Upper lobe of right lung (tissue), 1 donor: ENCODE measurements around the gene MAP4K1. TPM values are rescaled to one million over a fixed set of nuclear protein-coding genes. Genes with fewer than 3 reads are reported as not detected.

ENCODE experiments used
- ATAC-seq: fragments of 200-7000 bp; cut with Tn5 transposase; one replicate; pipeline ENCODE4 v1.9.1; 2020; ENCODE audit warnings: mild to moderate bottlenecking, moderate library complexity
- DNase-seq: peaks from one replicate; pipeline ENCODE4 v3.0.0-alpha.2; 2020
- H3K27ac ChIP-seq: fragments of 200-600 bp; one replicate; pipeline ENCODE4 v1.8.0; 2022
- H3K27me3 ChIP-seq: fragments of 200-600 bp; one replicate; pipeline ENCODE4 v1.8.0; 2022; ENCODE audit warnings: mild to moderate bottlenecking
- H3K36me3 ChIP-seq: fragments of 200-600 bp; one replicate; pipeline ENCODE4 v1.8.0; 2022
- H3K4me1 ChIP-seq: fragments of 200-600 bp; one replicate; pipeline ENCODE4 v1.8.0; 2022
- H3K4me3 ChIP-seq: fragments of 200-600 bp; one replicate; pipeline ENCODE4 v1.8.0; 2022; ENCODE audit warnings: mild to moderate bottlenecking
- H3K9me3 ChIP-seq: fragments of 200-600 bp; one replicate; pipeline ENCODE4 v1.8.0; 2022
- CTCF ChIP-seq: fragments of 200-600 bp; IDR thresholded peaks from one replicate; pipeline ENCODE4 v1.8.0; 2022; ENCODE audit warnings: antibody characterized with exemption
- intact Hi-C: fragments of 100-400 bp; cut with DNase I; formaldehyde crosslinking; loops from one replicate; pipeline ENCODE4 v1.11.0; 2022
- total RNA-seq: library from RNA; stranded (reverse); fragmentation: NEBNext Ultra II Directional; extraction: Animal tissue kit (Norgen Biotek cat#: 25700); gene quantifications from one replicate; pipeline ENCODE4 v1.2.1, GENCODE V29; 2021
- donor health status: DM: no; HTN: yes; CAD: no; lungs with severe emphysema.

The MAP4K1 gene
- total RNA-seq, 1 donor from 2014 or later = 12.1 TPM

- intact Hi-C loops = no loop called here
- no peak for DNase-seq
Observed at GRCh38 chr19:38538386-38538785, 79.4 kb downstream of the MAP4K1 start.

More at GRCh38 chr19:38538386-38538785, 79.4 kb downstream of the MAP4K1 start:
- Histone ChIP-seq H3K9me3 (no peaks in the 10 kb centered on the region), H3K4me1 (peaks cover 13% of the 10 kb centered on the region), H3K36me3 (no peaks in the 10 kb centered on the region), H3K27me3 (no peaks in the 10 kb centered on the region), H3K4me3 (no peak overlapping the region), H3K27ac (peak overlapping the region; percentile 26)
- TF ChIP-seq CTCF = no peak
- no peak for ATAC-seq

Other genes with a start within 250 kb of the MAP4K1 start
- 123 TPM for gene PSMD8, start 243.4 kb downstream of the MAP4K1 start, total RNA-seq
- not detected for gene GGN, start 229.9 kb downstream of the MAP4K1 start, total RNA-seq
- 1.6 TPM for gene SPRED3, start 229.3 kb downstream of the MAP4K1 start, total RNA-seq
- gene FAM98C, start 214.9 kb downstream of the MAP4K1 start, total RNA-seq = 16.2 TPM
- gene RASGRP4, start 191.7 kb downstream of the MAP4K1 start, total RNA-seq = 7.6 TPM
- gene RYR1, start 184.3 kb downstream of the MAP4K1 start, total RNA-seq = 6.5 TPM
- gene EIF3K, start 1.2 kb upstream of the MAP4K1 start, total RNA-seq = 215 TPM
- gene ACTN4, start 29.7 kb upstream of the MAP4K1 start, total RNA-seq = 565 TPM
- gene CAPN12, start 126.5 kb upstream of the MAP4K1 start, total RNA-seq = 14.4 TPM
- not detected for gene LGALS7, start 155.6 kb upstream of the MAP4K1 start, total RNA-seq
- gene LGALS7B, start 171.2 kb upstream of the MAP4K1 start, total RNA-seq = 3.2 TPM
- gene LGALS4, start 195.0 kb upstream of the MAP4K1 start, total RNA-seq = 3.7 TPM
- gene ECH1, start 213.8 kb upstream of the MAP4K1 start, total RNA-seq = 210 TPM
- gene HNRNPL, start 232.0 kb upstream of the MAP4K1 start, total RNA-seq = 248 TPM